ENCODE results near the gene EXOC7.
A peak's percentile ranks its signal among the peaks of the same experiment; 100 is the strongest.
"Not testable (repeated sequence)": the region's sequence is repeated elsewhere in the genome, so short reads cannot be mapped to it uniquely, and the experiment has no call there.

The EXOC7 gene

GRCh38 chr17:76076146-76076764, 27.3 kb downstream of the EXOC7 start:
- no peak for DNase-seq (ENCODE audit: low spot score)

- no peak for DNase-seq (ENCODE audit: low spot score)
These were observed 28.0 kb downstream of the EXOC7 start for GRCh38 chr17:76075364-76076145.

- DNase-seq (ENCODE audit: low spot score): no peak
These were observed 28.9 kb downstream of the EXOC7 start, which contains the start of gene GALR2 for GRCh38 chr17:76074390-76075363. TSS of gene GALR2 (plus strand) at chr17:76074781. CDS start at chr17:76074884, 103 bp downstream.

DNA sequence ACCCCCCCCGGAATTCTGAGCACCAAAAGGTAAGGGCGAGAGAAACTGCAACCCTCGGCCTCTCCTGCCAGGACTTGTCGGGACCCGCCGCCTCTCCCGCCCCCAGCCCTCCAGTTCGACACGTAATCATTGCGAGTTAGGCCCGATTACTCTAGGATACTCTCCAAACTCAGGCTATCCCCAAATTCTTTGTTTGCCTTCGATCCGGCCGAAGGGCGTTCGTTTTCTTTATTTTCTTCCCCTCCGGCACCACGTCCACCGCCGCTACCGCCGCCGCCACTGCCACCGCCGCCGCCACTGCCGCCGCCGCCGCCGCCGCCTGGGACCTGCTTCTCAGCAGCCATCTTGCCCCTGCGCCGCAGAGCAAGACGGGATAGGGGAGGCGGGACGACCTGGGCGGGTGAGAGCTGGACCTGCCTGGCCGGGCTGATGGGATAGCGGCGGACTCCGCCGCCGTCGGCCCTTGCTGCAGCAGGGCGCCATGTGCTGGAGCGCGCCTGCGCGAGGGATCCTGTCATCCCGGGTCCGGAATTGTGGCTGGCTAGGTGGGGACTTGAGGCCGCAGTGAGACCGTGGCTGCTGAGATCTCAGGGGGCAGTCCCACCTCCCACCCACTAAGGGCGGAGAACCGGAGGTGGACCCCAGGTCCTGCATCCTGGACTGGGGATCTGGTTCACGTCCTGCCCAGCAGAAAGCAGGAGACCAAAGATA, 31.3 kb downstream of the EXOC7 start, which contains the start of gene SRP68:
Gene SRP68 (minus strand): TSS at position 370 of the 711 bp plus-strand sequence. CDS start 26 bp downstream, at position 344.
- DNase-seq (ENCODE audit: low spot score): peak; percentile 77

DNA sequence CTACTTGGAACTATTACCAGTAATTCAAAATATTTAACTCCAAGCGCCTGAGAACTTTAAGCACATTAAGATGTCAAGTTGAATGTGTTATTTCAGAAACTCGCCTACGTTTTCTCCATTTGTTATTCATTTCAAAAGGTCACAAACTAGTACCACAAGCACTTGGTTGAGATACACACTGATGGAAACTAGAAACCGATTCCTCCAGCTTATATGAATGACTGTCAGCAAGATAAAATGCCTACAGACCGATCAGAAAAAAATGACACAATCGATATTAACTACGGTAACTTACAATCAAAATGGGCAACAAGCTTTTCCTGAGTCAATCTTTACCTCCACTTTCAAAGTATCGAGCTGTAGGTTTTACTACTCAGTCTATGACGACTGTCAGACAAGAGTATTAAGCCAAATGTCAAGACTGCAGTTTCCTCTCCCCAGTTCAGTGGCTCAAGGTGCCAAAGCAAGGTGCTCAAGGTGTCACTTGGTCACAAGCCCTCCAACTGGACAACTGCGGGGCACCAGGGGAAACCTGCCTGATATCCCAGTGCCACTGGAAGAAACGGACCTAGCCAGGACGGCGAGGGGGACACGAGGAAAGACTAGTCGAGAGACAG, 31.9 kb downstream of the EXOC7 start:
- peak; percentile 42 for DNase-seq (ENCODE audit: low spot score)

- DNase-seq (ENCODE audit: low spot score): no peak
These were observed 37.8 kb downstream of the EXOC7 start for GRCh38 chr17:76065775-76066174.

- DNase-seq (ENCODE audit: low spot score): no peak
These were observed 39.6 kb downstream of the EXOC7 start for GRCh38 chr17:76063875-76064546.

DNA sequence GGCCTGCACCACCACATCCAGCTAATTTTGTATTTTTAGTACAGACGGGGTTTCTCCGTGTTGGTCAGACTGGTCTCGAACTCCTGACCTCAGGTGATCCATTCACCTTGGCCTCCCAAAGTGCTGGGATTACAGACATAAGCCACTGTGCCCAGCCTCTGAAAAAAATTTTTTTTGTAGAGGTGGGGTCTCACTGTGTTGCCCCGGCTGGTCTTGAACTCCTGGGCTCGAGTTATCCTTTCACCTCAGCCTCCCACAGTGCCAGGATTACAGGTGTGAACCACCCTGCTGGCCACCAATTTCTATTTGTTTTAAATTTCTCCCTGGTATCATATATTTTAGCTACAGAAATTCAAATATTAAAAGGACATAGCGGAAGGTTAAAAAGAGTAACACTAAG, 45.3 kb downstream of the EXOC7 start:
- DNase-seq (ENCODE audit: low spot score): not testable (repeated sequence)

GRCh38 chr17:76056882-76057281, 46.7 kb downstream of the EXOC7 start:
- DNase-seq (ENCODE audit: low spot score): no peak

DNA sequence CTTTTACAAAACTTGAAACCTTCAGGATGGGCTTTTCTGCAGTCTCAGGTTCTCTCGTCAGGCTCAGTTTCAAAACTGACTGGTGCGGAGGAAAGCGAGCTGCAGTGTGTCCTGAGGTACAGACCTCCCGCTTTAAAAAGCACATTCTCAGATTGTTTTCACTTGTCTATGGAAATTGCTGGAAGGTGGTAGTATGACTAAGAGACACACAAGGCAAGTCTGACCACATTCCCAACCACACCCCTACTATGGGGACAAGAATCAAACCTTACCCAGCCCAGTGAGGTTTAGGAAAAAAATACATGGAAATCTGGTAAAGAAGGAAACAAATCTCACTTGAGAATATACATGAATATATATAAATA, 49.5 kb downstream of the EXOC7 start:
- no peak for DNase-seq (ENCODE audit: low spot score)

DNA sequence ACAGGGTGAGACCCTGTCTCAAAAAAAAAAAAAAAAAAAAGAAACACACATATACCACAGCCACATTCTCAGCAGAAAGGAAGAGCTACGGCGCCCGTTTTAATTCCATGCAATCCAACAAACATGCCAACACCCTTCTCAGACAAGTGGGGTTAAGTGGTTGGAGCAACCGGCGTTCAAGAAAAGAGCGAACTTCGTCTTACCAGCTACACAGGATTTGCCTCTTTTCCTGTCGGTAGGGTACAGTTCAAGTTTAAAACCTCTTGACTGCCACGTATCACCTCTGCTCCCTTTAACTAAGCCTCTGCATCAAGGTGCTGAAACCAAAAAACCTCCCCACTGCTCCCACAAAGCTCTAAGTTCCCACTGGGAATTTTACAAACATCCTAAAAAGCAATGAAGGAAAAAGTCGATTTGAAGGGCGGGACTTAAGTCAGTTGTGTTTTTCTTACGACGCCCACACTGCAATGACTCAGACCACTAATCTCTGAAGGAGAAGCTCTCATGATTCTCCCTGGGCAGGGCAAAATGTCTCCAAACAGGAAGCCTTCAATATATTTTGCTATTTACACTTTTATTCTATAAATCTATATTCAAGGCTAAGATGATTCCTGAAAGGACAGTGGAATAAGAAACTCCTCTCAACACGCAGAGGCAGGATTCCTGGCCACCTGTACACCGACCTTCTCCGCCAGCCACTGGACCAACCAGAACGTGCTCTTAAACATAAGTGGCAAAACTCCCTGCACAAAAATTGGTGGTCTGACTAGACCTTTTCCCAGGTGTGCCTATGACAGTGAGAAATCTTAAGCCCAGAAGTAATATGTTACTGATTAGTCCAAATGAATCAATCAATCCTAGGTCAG, 50.1 kb downstream of the EXOC7 start:
- no peak for DNase-seq (ENCODE audit: low spot score)

DNA sequence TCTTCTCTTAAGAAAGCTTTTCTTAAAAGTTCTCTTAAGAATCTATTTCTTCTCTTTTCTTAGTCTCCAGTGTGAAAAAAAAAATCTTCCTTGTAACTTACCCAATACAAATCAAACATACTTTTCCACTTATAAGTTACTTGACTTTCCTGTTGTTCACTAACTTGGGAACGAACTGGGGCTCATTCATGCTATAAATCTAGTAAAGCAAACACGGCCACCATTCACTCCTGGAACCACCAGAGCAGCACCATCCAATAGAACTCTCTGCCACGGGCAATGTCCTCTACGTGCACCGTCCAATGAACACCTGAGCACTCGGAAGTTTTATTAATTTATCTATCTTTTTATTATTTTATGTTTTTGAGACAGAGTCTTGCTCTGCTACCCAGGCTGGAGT, 52.0 kb downstream of the EXOC7 start:
- no peak for DNase-seq (ENCODE audit: low spot score)

DNA sequence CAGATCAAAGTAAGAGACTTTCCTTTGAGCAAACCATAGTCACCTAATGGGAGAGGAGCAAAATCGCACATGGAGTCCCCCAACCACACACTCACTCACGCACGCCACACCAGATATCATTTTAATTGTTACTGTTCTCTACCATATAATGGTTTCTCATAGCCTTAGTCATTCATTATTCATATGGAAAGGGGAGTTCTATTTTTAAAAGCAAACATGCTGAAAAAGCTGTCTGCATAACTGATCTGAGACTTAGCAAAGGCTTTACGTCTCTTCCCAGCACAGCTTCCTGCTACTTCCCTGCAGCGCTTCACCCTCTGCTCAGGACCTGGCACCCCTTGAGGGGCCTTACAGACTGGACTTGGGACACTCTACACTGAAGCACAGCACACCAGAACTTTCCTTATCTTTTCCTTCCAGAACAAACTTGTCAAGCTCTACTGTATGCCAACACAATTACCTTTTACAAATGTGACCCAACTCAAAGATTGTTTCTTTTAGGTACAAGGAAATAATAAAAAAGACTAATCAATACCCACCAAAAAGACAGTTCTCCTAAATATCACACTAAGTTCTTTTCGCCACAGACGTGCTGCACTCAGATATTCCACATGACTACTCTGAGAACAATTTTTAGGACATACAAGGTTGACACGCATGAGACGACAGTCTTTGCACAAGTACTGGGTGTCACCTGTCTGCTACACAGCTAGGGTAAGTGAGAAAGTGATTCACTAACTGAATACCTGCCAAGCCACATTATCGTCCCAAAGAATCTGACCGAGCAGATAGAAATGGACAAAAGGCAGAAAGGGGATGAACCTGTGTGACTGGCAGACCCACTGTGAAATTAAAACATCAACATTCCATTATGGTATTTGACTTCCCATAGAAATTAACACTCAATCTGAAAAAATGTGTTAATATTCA, 52.8 kb downstream of the EXOC7 start:
- no peak for DNase-seq (ENCODE audit: low spot score)

- no peak for DNase-seq (ENCODE audit: low spot score)
These were observed 53.6 kb downstream of the EXOC7 start for GRCh38 chr17:76049836-76050537.

DNA sequence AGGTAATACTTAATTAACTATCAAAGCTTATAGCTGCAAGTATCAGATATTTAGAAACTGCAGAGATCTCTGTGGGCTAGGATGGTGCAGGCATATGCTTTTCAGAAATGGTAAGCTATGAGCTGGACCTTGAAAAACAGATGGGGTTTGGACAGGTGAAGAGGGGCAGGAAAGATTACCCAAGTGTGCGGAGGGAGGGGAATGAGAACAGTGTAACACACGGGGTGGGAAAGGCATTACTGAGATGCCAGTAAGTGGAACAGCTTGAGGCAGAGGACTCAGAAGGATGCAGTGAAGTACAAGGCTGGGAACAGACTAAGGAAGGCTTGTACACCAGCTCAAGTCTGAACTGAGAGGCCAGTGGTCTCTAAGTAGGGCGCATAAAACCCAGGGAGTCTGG, 54.3 kb downstream of the EXOC7 start:
- DNase-seq (ENCODE audit: low spot score): no peak

GRCh38 chr17:76048711-76049110, 54.9 kb downstream of the EXOC7 start:
- peak; percentile 22 for DNase-seq (ENCODE audit: low spot score)

DNA sequence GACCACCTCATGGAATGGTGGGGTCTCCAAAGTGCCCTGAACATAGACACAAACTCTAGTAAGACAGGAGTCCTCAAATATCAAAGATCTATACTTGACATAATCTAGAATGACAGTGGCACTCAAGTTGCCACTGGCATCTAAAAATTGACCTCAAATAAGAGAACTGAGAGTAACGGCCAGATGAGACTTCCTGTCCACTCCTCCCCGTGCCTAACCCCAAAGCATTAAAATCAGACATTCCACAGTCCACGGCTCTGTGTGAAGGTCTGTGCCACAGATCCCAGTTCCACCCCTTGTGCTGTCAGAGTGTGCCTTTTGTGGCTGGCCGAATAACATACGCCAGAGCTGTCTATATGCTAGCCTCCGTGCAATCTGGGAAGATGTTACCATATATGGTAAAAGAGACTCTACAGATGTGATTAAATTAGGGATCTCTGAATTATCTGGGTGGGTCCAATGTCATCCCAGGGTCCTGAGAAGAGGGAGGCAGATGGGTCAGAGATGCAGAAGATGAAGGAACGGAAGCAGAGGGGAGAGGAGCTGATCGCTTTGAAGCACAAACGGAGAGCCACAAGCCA, 55.5 kb downstream of the EXOC7 start:
- no peak for DNase-seq (ENCODE audit: low spot score)

GRCh38 chr17:76046064-76046463, 57.5 kb downstream of the EXOC7 start:
- no peak for DNase-seq (ENCODE audit: low spot score)
